Activated B cell treated with CpG ODN at 0.5 μM for 24 hours (primary cell): Measurements from ENCODE around the gene LRRC3. TPM values are rescaled to one million over a fixed set of nuclear protein-coding genes. Genes with fewer than 3 reads are reported as not detected.
"Not testable (repeated sequence)": the region's sequence is repeated elsewhere in the genome, so short reads cannot be mapped to it uniquely, and the experiment has no call there.

Experiments used
- ATAC-seq: fragments of 200-7000 bp; cut with Tn5 transposase; one replicate; pipeline ENCODE4 v1.10.0; 2021; ENCODE audit warnings: low read depth, mild to moderate bottlenecking, moderate library complexity
- CTCF ChIA-PET: fragments of 350-600 bp; sonication (Branson Sonifier 250); formaldehyde crosslinking; loops from one replicate; lab custom pipeline; 2021; ENCODE audit warnings: antibody characterized with exemption; lab: Charles Lee
- POLR2A ChIA-PET: fragments of 350-600 bp; sonication (Branson Sonifier 250); formaldehyde crosslinking; loops from one replicate; lab custom pipeline; 2021; ENCODE audit warnings: antibody characterized with exemption; lab: Charles Lee
- DNase-seq: peaks from one replicate; pipeline ENCODE4 v3.0.0; 2022
- H3K27ac Mint-ChIP-seq: one replicate; pipeline ENCODE4 v1.8.0; 2020; ENCODE audit warnings: mixed read lengths
- H3K27me3 Mint-ChIP-seq: one replicate; pipeline ENCODE4 v1.8.0; 2021; ENCODE audit warnings: mixed read lengths
- H3K36me3 Mint-ChIP-seq: one replicate; pipeline ENCODE4 v1.8.0; 2021; ENCODE audit warnings: low read depth, mixed read lengths
- H3K4me1 Mint-ChIP-seq: one replicate; pipeline ENCODE4 v1.8.0; 2021; ENCODE audit warnings: mixed read lengths
- H3K4me3 Mint-ChIP-seq: one replicate; pipeline ENCODE4 v1.8.0; 2020; ENCODE audit warnings: mild to moderate bottlenecking, mixed read lengths
- H3K9me3 Mint-ChIP-seq: one replicate; pipeline ENCODE4 v1.8.0; 2020; ENCODE audit warnings: mixed read lengths
- CTCF ChIP-seq: fragments of 200-600 bp; IDR thresholded peaks from one replicate; pipeline ENCODE4 v1.8.0; 2022; ENCODE audit warnings: antibody characterized with exemption, mild to moderate bottlenecking
- intact Hi-C: fragments of 100-400 bp; cut with micrococcal nuclease; formaldehyde crosslinking; loops from one replicate; pipeline ENCODE4 v1.15.1; 2024
- total RNA-seq: library from RNA; stranded (reverse); gene quantifications from 2 replicates; pipeline ENCODE4 v1.2.3, GENCODE V29; 2022

Gene LRRC3
- total RNA-seq, 1 donor from 2014 or later: 1.00 TPM

DNA sequence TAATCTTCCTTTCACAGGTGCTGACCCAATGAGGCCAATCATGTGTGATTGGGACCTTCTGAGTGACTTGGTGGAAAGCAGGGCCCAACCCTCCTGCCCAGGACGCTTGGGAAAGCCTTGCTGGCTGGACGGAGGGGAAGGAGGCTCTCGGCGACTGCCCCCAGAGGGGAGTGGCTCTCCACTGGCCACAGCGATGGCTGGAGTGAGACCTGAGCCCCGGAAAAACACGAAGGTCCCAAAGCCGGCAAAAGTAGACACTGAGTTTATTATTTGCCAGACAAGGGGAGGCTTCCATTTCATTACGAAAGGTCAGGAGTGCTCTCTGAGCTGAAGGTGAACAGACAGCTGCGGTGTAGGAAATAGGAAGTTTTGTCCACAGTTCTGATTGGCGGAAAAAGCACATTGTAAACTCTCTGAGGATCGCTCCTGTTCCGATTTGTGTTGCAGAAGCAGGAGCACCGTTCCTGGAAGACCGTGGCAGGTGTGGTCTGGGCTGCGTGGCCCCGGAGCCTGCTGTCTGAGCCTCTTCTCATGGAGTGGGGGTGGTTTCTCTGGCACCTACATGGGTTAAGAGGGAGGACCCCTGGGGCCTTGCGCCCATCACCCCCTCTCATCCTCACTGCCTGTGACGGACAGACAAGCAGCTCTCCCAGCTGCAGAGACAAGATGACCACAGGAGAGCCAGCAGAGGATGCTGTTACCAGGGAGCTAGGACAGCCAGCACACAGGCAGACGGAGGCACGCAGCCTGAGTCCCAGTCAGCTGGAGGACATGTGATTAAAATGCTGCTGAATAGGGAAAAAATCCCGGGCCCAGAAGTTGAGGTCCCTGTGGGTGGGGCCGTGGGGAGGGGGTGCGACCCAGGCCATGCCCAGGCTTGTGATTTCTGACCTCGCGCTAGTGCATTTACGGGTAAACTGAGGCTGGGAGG is 43.2 kb downstream of the LRRC3 start:
- POLR2A ChIA-PET: no interaction called here
- no peaks in the 10 kb centered on the region for H3K4me1 Mint-ChIP-seq
- CTCF ChIA-PET: no interaction called here
- DNase-seq: no peak
- intact Hi-C loops: no loop called here
- no peak overlapping the region for H3K4me3 Mint-ChIP-seq
- H3K27me3 Mint-ChIP-seq: peaks cover 16% of the 10 kb centered on the region
- no peak for TF ChIP-seq CTCF
- H3K9me3 Mint-ChIP-seq: no peaks in the 10 kb centered on the region
- H3K27ac Mint-ChIP-seq: no peak overlapping the region
- no peaks in the 10 kb centered on the region for H3K36me3 Mint-ChIP-seq
- ATAC-seq: no peak

DNA sequence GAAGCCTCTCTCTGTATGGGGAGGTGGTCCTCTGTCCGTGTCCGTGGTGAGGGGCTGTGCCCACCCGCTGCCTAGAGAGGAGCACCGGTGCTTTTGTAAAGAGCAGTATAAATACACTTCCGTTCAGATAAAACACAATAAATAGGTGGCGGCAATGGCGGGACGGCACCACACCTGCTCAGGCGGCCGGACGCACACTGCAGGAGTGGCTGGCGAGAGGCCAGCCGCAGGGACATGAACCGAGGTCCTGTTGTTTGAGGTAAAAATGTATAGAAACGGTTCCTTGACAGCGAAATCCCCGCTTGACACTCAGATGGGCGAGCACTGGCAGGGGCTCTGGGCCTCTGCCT is 43.9 kb downstream of the LRRC3 start:
- Mint-ChIP-seq H3K9me3 (no peaks in the 10 kb centered on the region), H3K27me3 (peaks cover 16% of the 10 kb centered on the region), H3K4me1 (peaks cover 3% of the 10 kb centered on the region), H3K4me3 (no peak overlapping the region), H3K36me3 (no peaks in the 10 kb centered on the region), H3K27ac (no peak overlapping the region)
- intact Hi-C loops: no loop called here
- ATAC-seq (no peak), DNase-seq (no peak)
- POLR2A ChIA-PET: no interaction called here
- CTCF ChIA-PET: no interaction called here
- TF ChIP-seq CTCF: no peak

DNA sequence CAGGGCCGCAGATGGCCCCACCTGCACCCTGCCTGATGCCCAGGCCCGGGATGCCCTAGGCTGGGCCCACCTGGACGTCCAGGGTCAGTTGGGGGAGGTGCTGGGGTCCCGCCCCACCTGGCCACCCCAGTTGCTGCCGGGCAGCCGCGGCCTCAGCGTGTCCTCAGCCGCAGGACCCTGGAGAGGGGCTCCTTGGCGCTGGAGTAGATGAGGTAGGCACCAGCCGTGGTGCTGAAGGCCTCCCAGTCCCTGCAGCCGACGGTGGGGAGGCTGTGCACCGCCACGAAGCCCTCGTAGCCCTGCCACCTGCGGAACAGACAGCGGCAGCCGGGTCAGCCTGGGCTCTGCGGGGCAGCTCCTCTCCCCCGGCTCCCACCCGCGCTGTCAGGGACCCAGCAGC is 44.3 kb downstream of the LRRC3 start:
- no peak overlapping the region for H3K27ac Mint-ChIP-seq
- H3K4me3 Mint-ChIP-seq: no peak overlapping the region
- peaks cover 4% of the 10 kb centered on the region for H3K4me1 Mint-ChIP-seq
- intact Hi-C loops: no loop called here
- H3K9me3 Mint-ChIP-seq: no peaks in the 10 kb centered on the region
- CTCF ChIA-PET: no interaction called here
- no peak for ATAC-seq
- peaks cover 16% of the 10 kb centered on the region for H3K27me3 Mint-ChIP-seq
- H3K36me3 Mint-ChIP-seq: no peaks in the 10 kb centered on the region
- DNase-seq: no peak
- TF ChIP-seq CTCF: no peak
- POLR2A ChIA-PET: no interaction called here

DNA sequence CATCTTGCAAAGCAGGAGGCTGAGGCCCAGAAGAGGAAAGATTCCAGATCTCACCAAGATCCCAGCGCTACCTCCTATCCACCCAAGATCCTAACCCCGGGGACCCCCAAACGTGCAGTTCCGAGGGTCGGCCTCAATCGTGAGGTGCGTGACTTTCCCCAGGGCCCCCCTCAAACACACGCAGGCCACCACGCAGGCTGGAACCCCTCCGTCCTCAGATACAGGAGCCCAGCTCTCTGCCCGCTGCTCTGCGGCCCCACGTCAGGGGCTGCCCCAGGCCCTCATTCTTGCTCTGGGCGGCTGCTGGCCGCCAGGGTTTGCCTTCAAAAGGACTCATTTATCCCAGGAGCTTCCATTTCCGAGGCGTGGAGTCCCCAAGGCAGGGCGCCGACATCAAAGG is 44.8 kb downstream of the LRRC3 start:
- no peaks in the 10 kb centered on the region for H3K36me3 Mint-ChIP-seq
- intact Hi-C loops: no loop called here
- POLR2A ChIA-PET: no interaction called here
- no peak for ATAC-seq
- H3K9me3 Mint-ChIP-seq: no peaks in the 10 kb centered on the region
- no peak for DNase-seq
- H3K27ac Mint-ChIP-seq: no peak overlapping the region
- no peak overlapping the region for H3K4me3 Mint-ChIP-seq
- no peak for TF ChIP-seq CTCF
- CTCF ChIA-PET: interaction anchor here (1.0 kb wide), 1 partner anchor 10 kb away, joined by 3 read pairs; no protein-coding TSS in a partner anchor
- H3K4me1 Mint-ChIP-seq: peaks cover 4% of the 10 kb centered on the region
- H3K27me3 Mint-ChIP-seq: peaks cover 16% of the 10 kb centered on the region

DNA sequence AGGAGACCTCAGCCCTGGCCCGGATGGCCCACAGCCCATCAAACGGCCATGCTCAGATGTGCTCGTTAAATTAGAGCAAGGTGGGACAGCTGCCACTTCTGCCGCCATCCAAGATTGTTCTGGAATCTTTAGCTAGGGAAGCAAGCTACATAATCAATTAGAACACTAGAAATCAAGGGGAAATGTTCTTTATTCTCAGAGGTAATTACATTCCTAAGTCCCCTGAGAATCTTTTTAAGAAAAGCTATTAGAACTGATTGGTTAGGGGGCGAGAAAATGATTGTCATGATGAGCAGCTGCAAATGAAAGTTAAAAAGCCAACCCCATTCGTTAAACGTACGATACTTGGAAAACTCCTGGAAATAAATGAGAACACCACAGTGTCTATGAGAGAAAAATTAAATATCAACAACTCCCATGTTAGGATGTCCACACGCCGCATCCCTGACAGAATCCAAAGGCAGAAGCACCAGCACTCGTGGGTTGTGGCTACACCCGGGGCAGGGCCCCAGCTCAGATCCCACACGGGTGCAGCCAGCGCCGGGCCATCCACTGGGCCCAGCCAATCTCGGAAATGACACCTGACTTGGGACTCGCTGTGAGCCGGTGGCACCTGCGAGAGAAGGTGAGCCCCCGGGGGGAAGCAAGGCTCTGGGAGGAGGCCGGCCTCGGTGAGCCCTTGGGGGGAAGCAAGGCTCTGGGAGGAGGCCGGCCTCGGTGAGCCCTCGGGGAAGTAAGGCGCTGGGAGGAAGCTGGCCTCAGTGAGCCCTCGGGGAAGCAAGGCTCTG is 47.1 kb downstream of the LRRC3 start:
- DNase-seq (no peak), ATAC-seq (no peak)
- Mint-ChIP-seq H3K27ac (no peak overlapping the region), H3K4me1 (peaks cover 6% of the 10 kb centered on the region), H3K4me3 (no peak overlapping the region), H3K36me3 (no peaks in the 10 kb centered on the region), H3K27me3 (no peaks in the 10 kb centered on the region), H3K9me3 (no peaks in the 10 kb centered on the region)
- no peak for TF ChIP-seq CTCF
- POLR2A ChIA-PET: interaction anchor here (0.8 kb wide), 1 partner anchor 32 kb away, joined by 7 read pairs; no protein-coding TSS in a partner anchor
- CTCF ChIA-PET: interaction anchor here (1.3 kb wide), 1 partner anchor 8 kb away, joined by 4 read pairs; no protein-coding TSS in a partner anchor
- intact Hi-C loops: no loop called here

DNA sequence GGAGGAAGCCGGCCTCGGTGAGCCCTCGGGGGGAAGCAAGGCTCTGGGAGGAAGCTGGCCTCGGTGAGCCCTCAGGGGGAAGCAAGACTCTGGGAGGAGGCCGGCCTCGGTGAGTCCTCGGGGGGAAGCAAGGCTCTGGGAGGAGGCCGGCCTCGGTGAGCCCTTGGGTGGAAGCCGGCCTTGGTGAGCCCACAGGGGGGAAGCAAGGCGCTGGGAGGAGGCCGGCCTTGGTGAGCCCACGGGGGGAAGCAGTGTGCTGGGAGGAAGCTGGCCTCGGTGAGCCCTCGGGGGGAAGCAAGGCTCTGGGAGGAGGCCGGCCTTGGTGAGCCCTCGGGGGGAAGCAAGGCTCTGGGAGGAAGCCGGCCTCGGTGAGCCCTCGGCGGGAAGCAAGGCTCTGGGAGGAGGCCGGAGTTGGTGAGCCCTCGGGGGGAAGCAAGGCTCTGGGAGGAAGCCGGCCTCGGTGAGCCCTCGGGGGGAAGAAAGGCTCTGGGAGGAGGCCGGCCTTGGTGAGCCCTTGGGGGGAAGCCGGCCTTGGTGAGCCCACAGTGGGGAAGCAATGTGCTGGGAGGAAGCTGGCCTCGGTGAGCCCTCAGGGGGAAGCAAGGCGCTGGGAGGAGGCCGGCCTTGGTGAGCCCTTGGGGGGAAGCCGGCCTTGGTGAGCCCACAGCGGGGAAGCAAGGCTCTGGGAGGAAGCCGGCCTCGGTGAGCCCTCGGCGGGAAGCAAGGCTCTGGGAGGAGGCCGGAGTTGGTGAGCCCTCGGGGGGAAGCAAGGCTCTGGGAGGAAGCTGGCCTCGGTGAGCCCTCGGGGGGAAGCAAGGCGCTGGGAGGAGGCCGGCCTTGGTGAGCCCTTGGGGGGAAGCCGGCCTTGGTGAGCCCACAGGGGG is 47.9 kb downstream of the LRRC3 start:
- H3K4me1 Mint-ChIP-seq, CTCF ChIA-PET, DNase-seq, intact Hi-C loops, H3K9me3 Mint-ChIP-seq, ATAC-seq, H3K36me3 Mint-ChIP-seq, H3K27ac Mint-ChIP-seq, H3K4me3 Mint-ChIP-seq, H3K27me3 Mint-ChIP-seq: not testable (repeated sequence)
- POLR2A ChIA-PET: interaction anchor here (0.8 kb wide), 1 partner anchor 33 kb away, joined by 7 read pairs; no protein-coding TSS in a partner anchor
